Measurements from ENCODE around the gene GNPDA1.

DNA sequence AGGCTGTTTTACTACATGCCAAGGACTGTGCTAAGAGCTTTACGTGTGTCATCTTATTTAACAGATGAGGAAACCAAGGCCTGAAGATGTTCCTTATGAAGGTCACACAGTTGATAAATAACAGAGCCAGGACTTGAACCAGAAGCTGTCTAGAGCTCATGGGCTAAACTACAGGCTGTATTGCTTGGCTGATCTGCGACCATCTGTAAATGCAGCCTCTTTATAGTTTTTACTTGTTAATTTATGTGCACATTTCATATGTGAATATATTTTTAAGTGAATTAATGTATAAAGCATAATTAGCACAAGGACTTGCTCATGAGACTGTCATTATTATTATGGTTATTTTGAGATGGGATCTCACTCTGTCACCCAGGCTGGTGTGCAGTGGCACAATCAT, 19.3 kb upstream of the GNPDA1 start:
- TF ChIP-seq GABPA (IDR thresholded peaks at IDR 0.05; ENCODE audit: borderline replicate concordance, insufficient read depth, low read length) (no peak), SP2 (IDR thresholded peaks at IDR 0.05; ENCODE audit: low read length) (no peak), EZH2 (IDR thresholded peaks at IDR 0.05; ENCODE audit: low read depth, low read length, severe bottlenecking) (no peak), POU5F1 (IDR thresholded peaks at IDR 0.05; ENCODE audit: low read depth, low read length) (no peak), CEBPB (IDR thresholded peaks at IDR 0.05; ENCODE audit: low read depth, low read length) (no peak), CTCF (IDR thresholded peaks at IDR 0.05; ENCODE audit: control extremely low read depth in 1 of 3, insufficient read depth in 1 of 3, low read depth in 1 of 3, low read length in 3 of 3) (no peak), POLR2A (IDR thresholded peaks at IDR 0.05; ENCODE audit: control extremely low read depth in 1 of 2, low read depth in 2 of 2, low read length in 2 of 2) (no peak), EP300 (IDR thresholded peaks at IDR 0.05; ENCODE audit: borderline replicate concordance in 1 of 2, low read depth in 2 of 2, low read length in 2 of 2) (no peak), RAD21 (IDR thresholded peaks at IDR 0.05 in 1 of 2, conservative IDR thresholded peaks at IDR 0.05 in 1 of 2; ENCODE audit: low read depth in 2 of 2, low read length in 2 of 2) (no peak), SIX5 (IDR thresholded peaks at IDR 0.05; ENCODE audit: low read depth, low read length) (no peak), SRF (IDR thresholded peaks at IDR 0.05; ENCODE audit: low read depth, low read length) (no peak), TEAD4 (IDR thresholded peaks at IDR 0.05; ENCODE audit: low read depth, low read length) (no peak)

All from H1 (cell line).